Stomach (tissue), 9 donors: ENCODE data around the gene CLEC4C. TPM values are rescaled to one million over a fixed set of nuclear protein-coding genes. Genes with fewer than 3 reads are reported as not detected.

Source experiments
- DNase-seq, 2 donors: peaks; one replicate each; pipeline versions ENCODE4 v3.0.0 to v3.0.0-alpha.2; 2013 to 2019
- H3K27ac ChIP-seq, 5 donors: fragments of 200-600 bp in 4 of 5; sonication (generic) in 4 of 5; one replicate each; pipeline ENCODE4 v1.5.1; 2013 to 2019; ENCODE audit warnings: mild to moderate bottlenecking in 1 of 5, moderate library complexity in 1 of 5
- H3K27me3 ChIP-seq, 3 donors: fragments of 200-600 bp; sonication (generic); one replicate each; pipeline ENCODE4 v1.5.1; 2017 to 2019; ENCODE audit warnings: mixed run types in 1 of 3
- H3K36me3 ChIP-seq, 4 donors: fragments of 200-600 bp; sonication (generic); 1 replicate in 3 of 4; 2 replicates in 1 of 4; pipeline ENCODE4 v1.5.1; 2016 to 2019
- H3K4me1 ChIP-seq, 4 donors: fragments of 200-600 bp; sonication (generic); one replicate each; pipeline ENCODE4 v1.5.1; 2016 to 2019
- H3K4me3 ChIP-seq, 4 donors: fragments of 200-600 bp; sonication (generic) in 3 of 4; one replicate each; pipeline ENCODE4 v1.5.1; 2016 to 2019; ENCODE audit warnings: mild to moderate bottlenecking in 1 of 4
- H3K9me3 ChIP-seq, 4 donors: fragments of 200-600 bp; sonication (generic); one replicate each; pipeline ENCODE4 v1.5.1; 2016 to 2019
- EP300 ChIP-seq: sonication (generic); formaldehyde crosslinking; IDR thresholded peaks from one replicate; pipeline ENCODE4 v1.6.1; 2017; ENCODE audit warnings: antibody characterized with exemption
- POLR2A ChIP-seq, 4 donors: fragments of 450-650 bp; IDR thresholded peaks; one replicate each; pipeline ENCODE4 v1.6.1; 2016; ENCODE audit warnings: antibody characterized with exemption in 4 of 4, control low read depth in 2 of 4, mild to moderate bottlenecking in 1 of 4, moderate library complexity in 1 of 4
- POLR2AphosphoS5 ChIP-seq, 3 donors: sonication (generic); formaldehyde crosslinking; IDR thresholded peaks; one replicate each; pipeline ENCODE4 v1.6.1; 2016; ENCODE audit warnings: antibody characterized with exemption in 3 of 3
- WGBS, 5 donors: extraction: QIAGEN DNeasy Blood & Tissue Kit in 3 of 5; methylation state at CpG; one replicate each; pipeline versions ENCODE4 v1.1.5 to v1.1.7; 2013 to 2018; 5-methylcytosine and 5-hydroxymethylcytosine counted together
- intact Hi-C: fragments of 100-400 bp; cut with DNase I; formaldehyde crosslinking; loops from one replicate; pipeline ENCODE4 v1.15.1; 2023; ENCODE audit warnings: low total_unique reads
- polyA plus RNA-seq, 3 donors: library from polyadenylated mRNA; stranded (reverse); fragments of 200-250 nt; gene quantifications; one replicate each; pipeline ENCODE4 v1.2.3, GENCODE V29; 2013
- small RNA-seq, 4 donors: library from RNA; depleted of rRNA; stranded (forward); fragments of <200 nt; gene quantifications; one replicate each; pipeline ENCODE3, GENCODE V24; 2016
- total RNA-seq, 5 donors: library from RNA; depleted of rRNA; stranded (reverse); fragments of >200 nt; gene quantifications; one replicate each; pipeline versions ENCODE4 v1.1.0 to v1.2.3, GENCODE V29; 2014 to 2016
- TF ChIP-seq, protein P1 (sequence below), 7 experiments: fragments of 450-650 bp in 4 of 7; fragments of 200-600 bp in 3 of 7; sonication (generic) in 3 of 7; IDR thresholded peaks; one replicate each; pipeline ENCODE4 v1.5.1; 2016 to 2019; ENCODE audit warnings: antibody characterized with exemption in 7 of 7, control low read depth in 2 of 7, mild to moderate bottlenecking in 1 of 7
- donor health status: healthy with polysubstance abuse.
- donor health status: Bipolar disorder and iron deficiency.
- donor health status: healthy.

CLEC4C gene
- total and polyA plus RNA-seq, 8 donors, result not detected

GRCh38 chr12:7693793-7694192, 53.4 kb downstream of the CLEC4C start:
- no peak overlapping the region for H3K27ac ChIP-seq
- DNase-seq, result no peak
- no peaks in the 10 kb centered on the region for H3K9me3 ChIP-seq
- H3K4me3 ChIP-seq, result no peak overlapping the region
- intact Hi-C loops, result no loop called here
- no peaks in the 10 kb centered on the region for H3K27me3 ChIP-seq
- no peaks in the 10 kb centered on the region for H3K4me1 ChIP-seq
- H3K36me3 ChIP-seq, result no peaks in the 10 kb centered on the region
- WGBS, 5 donors, result 66 to 79% (median 75%) methylated on average over 6 of the region's 6 CpGs
- no peak for TF ChIP-seq POLR2A (IDR thresholded peaks at IDR 0.05)
- no peak for TF ChIP-seq POLR2AphosphoS5 (IDR thresholded peaks at IDR 0.05)
- TF ChIP-seq, protein P1, sequence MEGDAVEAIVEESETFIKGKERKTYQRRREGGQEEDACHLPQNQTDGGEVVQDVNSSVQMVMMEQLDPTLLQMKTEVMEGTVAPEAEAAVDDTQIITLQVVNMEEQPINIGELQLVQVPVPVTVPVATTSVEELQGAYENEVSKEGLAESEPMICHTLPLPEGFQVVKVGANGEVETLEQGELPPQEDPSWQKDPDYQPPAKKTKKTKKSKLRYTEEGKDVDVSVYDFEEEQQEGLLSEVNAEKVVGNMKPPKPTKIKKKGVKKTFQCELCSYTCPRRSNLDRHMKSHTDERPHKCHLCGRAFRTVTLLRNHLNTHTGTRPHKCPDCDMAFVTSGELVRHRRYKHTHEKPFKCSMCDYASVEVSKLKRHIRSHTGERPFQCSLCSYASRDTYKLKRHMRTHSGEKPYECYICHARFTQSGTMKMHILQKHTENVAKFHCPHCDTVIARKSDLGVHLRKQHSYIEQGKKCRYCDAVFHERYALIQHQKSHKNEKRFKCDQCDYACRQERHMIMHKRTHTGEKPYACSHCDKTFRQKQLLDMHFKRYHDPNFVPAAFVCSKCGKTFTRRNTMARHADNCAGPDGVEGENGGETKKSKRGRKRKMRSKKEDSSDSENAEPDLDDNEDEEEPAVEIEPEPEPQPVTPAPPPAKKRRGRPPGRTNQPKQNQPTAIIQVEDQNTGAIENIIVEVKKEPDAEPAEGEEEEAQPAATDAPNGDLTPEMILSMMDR (IDR thresholded peaks at IDR 0.05), result no peak

- Histone ChIP-seq H3K27me3 (peaks cover 0 to 6% (median 0%) of the 10 kb centered on the region in 3 donors), H3K36me3 (no peaks in the 10 kb centered on the region), H3K27ac (no peak overlapping the region), H3K4me1 (no peaks in the 10 kb centered on the region), H3K4me3 (no peak overlapping the region), H3K9me3 (no peaks in the 10 kb centered on the region)
- WGBS, 5 donors, result 51 to 66% (median 57%) methylated on average over 2 of the region's 2 CpGs
- intact Hi-C loops, result no loop called here
- DNase-seq, result no peak
- TF ChIP-seq POLR2AphosphoS5 (IDR thresholded peaks at IDR 0.05), result no peak
- TF ChIP-seq, protein P1 (IDR thresholded peaks at IDR 0.05), result no peak
- no peak for TF ChIP-seq EP300
- no peak for TF ChIP-seq POLR2A (IDR thresholded peaks at IDR 0.05)
Measured at GRCh38 chr12:7681535-7681934, 65.6 kb downstream of the CLEC4C start.

Small RNA genes within 50 kb of the gene (small RNA-seq; reads per million reads assigned to genes)
- 0 reads per million in 4 donors for gene RF00019

Other genes starting within 250 kb of the CLEC4C start
- gene CD163, start 243.6 kb downstream of the CLEC4C start, total RNA-seq, result 100 to 1,000 TPM in 1 of 5 donors, 10 to 100 TPM in 4; 19.6 to 109 (median 52.5) TPM
- gene CD163, start 243.6 kb downstream of the CLEC4C start, polyA plus RNA-seq, result 10 to 100 TPM; 14.7 to 32.5 (median 18.3) TPM
- 1 to 10 TPM in 1 of 5 donors, not detected in 4; 4.2 TPM for gene APOBEC1, start 81.5 kb downstream of the CLEC4C start, total RNA-seq
- 1 to 10 TPM in 1 of 3 donors, under 1 TPM in 1, not detected in 1; 0.63 to 2.0 TPM for gene APOBEC1, start 81.5 kb downstream of the CLEC4C start, polyA plus RNA-seq
- not detected for gene GDF3, start 51.6 kb downstream of the CLEC4C start, total RNA-seq
- gene GDF3, start 51.6 kb downstream of the CLEC4C start, polyA plus RNA-seq, result not detected
- not detected for gene DPPA3, start 35.9 kb downstream of the CLEC4C start, total RNA-seq
- gene DPPA3, start 35.9 kb downstream of the CLEC4C start, polyA plus RNA-seq, result not detected
- gene NANOGNB, start 17.8 kb upstream of the CLEC4C start, total RNA-seq, result not detected
- gene NANOGNB, start 17.8 kb upstream of the CLEC4C start, polyA plus RNA-seq, result not detected
- 10 to 100 TPM in 1 of 5 donors, under 1 TPM in 1, not detected in 3; 0.18 to 53.1 TPM for gene NANOG, start 42.0 kb upstream of the CLEC4C start, total RNA-seq
- gene NANOG, start 42.0 kb upstream of the CLEC4C start, polyA plus RNA-seq, result not detected
- gene SLC2A14, start 125.5 kb upstream of the CLEC4C start, total RNA-seq, result not detected
- gene SLC2A14, start 125.5 kb upstream of the CLEC4C start, polyA plus RNA-seq, result under 1 TPM in 2 of 3 donors, not detected in 1; 0.05 to 0.61 TPM
- gene SLC2A3, start 188.8 kb upstream of the CLEC4C start, total RNA-seq, result 10 to 100 TPM in 3 of 5 donors, 1 to 10 TPM in 1, under 1 TPM in 1; 0.29 to 72.0 (median 10.7) TPM
- 1 to 10 TPM; 2.3 to 9.1 (median 6.4) TPM for gene SLC2A3, start 188.8 kb upstream of the CLEC4C start, polyA plus RNA-seq